NCI-H1417 treated with DMSO at 0.1 percent for 48 hours (cell line): ENCODE data around the gene RFX2.
"Not testable (repeated sequence)": the region's sequence is repeated elsewhere in the genome, so short reads cannot be mapped to it uniquely, and the experiment has no call there.

Source experiments
- DNase-seq: peaks from one replicate; lab custom pipeline; 2025; lab: John Stamatoyannopoulos, UW

Gene RFX2

DNA sequence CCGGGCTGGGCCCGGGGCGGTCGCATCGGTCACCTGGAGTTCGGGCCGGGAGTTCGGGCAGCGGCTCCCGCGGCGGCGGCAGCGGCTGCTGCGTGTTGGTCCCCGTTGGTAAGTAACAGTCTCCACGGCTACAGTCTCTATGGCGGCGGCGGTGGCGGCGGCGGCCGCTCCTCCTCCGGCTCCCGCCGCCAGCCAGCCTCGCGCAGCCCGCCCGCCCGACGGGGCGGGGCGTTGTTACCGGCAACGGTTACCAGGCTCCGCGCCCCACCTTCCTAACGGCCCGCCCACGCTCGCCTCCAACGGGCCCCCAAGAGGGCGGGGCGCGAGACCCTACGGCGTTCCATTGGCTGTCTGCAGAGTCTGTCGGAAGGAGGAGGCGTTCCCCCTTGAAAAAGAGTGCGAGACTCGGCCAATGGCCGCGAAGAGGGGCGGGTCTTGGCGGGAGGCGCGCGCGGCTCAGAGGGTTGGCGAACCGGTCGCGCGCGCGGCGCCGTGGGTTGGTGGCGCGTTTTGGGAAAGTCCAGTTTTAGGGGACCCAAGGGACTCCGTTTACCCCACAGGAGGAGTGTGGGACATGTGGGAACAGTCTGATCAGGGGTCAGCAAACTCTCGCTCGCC is at the start of gene RFX2:
RFX2 (minus strand) TSS at position 141 of the 618 bp plus-strand sequence. CDS start 63,004 bp downstream, outside the sequence.
- peak; percentile 99 for DNase-seq

DNA sequence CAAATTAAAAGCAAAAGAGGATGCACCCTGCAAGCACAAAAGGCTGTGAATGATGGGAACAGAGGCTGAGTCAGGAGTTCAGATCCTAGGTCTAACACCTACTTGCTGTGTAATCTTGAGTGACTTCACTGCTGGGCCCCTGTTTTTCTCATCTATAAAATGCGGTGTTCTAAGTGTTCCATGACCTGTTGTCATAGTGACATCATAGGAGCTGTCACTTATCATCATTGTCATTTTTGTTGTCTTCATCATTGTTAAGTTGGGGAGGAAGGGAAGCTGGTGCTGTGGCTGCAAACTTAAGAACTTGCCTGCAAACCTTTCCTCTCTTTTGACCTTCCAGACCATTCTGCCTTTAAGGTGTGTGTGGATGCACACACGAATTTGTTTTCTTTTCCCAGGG is 45.7 kb upstream of the RFX2 start:
- no peak for DNase-seq

DNA sequence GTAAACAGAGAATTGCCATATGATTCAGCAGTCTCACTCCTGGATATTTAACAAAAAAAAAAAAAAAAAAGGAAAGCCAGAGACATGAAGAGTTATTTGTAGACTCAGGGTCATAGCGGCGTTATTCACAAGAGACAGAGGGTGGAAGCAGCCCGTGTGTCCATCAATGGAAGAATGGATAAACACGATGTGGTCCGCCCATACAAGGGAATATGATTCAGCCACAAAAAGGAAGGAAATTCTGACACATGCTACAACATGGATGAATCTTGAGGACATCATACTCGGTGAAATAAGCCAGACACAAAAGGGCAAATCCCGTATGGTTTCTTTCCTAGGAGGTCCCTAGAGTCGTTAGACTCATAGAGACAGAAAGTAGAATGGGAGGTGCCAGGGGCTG is 40.0 kb upstream of the RFX2 start:
- DNase-seq: no peak

DNA sequence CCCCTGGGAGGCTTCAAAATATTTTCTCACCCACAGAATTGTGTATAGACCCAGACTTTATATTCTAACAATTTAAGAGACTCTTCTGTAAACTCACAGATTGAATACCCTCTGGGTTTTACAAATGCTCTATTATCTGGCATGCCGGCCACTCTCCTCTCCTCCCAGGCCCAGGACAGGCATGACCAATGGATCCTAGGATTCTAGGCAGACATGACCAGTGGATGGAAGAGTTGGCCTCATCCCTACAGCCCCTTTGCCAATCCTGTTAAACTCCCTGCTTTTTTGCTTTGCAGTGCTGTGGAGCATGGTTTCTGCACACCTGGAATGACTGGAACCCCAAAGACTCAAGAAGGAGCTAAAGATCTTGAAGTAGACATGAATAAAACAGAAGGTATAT is 30.9 kb upstream of the RFX2 start:
- DNase-seq: no peak

DNA sequence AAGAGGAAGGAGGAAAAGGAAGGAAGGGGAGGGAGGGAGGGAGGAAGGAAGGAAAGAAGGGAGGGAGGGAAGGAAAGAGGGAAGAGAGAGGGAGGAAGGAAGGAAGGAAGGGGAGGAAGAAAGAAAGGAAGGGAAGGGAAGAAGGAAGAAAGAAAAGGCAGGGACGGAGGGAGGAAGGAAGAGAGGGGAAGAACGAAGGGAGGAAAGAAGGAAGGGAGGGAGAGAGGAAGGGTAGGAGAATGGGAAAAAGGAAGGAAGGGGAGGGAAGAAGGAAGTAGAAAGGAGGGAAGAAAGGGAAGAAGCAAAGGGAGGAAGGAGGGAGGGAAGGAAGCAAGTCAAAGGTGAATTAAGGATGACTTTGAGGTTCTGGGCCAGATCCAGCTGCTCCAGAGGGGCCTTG is 28.2 kb upstream of the RFX2 start:
- no peak for DNase-seq

DNA sequence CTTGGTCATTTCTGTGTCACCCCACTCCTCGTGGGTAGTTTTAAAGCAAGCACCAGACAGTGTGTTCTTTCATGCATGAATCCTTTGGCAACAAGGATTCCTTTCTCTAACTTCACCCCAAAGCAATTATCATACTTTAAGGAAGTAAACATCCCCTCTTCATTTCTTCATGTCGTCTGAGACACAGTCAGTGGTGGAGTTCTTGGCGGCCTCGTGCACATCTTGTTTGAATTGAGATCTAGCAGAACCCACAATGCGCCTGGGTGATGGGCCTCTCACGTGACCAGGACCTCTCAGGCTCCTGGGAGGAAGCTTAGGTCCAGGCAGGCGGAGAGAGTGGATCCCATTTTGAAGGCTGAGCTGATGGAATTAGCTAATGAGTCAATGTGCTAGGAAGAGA is 27.8 kb upstream of the RFX2 start:
- no peak for DNase-seq

DNA sequence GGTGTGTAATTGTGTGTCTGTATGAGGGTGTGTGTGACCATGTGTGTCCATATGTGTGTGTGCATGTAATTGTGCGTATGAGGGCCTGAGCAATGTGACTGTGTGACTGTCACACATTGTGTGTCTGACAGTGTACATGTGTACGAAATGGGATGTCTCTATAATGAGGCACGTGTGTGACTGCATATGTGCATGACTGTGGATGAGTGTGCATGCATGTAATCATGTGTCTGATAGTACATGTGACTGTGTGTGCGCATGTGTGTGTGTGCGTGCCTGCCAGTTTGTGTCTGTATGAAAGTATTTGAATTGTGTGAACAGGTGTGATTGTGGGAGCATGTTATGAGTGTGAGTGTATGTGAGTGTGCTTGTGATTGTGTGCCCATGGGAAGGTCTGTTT is 22.9 kb upstream of the RFX2 start:
- DNase-seq: no peak

DNA sequence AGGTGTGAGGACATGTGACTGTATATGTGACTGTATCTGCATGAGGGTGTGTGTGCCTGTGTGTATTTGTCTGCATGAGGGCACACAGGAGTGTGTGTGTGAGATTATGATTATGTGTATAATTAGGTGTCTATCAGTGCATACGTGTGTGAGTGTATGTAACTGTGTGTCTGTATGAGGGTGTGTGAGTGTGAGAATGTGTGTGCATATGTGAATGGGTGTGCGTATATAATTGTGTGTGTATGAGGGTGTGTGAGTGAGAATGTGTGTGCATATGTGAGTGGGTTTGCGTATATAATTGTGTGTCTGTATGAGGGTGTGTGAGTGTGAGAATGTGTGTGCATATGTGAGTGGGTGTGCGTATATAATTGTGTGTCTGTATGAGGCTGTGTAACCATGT is 22.2 kb upstream of the RFX2 start:
- no peak for DNase-seq

DNA sequence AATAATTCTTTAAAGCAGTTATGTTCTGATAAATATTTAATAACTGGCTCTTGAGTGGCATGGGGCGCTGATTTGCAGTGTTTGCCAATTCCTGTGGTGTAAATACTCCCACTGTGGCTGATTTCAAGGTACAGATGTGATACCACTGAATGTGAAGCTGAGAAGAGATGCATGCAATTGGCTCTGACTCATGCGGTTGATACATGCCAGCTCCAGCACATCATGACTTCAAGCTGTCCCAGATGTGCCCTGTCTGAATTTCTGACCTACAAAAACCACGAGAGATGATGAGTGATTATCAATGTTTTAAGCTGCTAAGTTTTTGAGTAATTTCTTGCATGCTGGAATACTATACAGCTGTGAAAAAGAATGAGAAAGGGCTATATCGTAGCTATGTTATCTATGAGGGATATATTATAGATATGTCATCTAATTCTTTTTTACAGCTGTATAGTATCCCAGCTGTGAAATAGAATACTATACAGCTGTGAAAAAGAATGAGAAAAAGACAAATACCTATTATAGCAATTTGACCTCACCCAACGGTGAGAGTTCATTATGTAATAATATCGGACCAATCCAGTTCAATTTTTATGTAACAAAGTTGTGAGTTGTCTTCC is 17.5 kb upstream of the RFX2 start:
- DNase-seq: no peak

DNA sequence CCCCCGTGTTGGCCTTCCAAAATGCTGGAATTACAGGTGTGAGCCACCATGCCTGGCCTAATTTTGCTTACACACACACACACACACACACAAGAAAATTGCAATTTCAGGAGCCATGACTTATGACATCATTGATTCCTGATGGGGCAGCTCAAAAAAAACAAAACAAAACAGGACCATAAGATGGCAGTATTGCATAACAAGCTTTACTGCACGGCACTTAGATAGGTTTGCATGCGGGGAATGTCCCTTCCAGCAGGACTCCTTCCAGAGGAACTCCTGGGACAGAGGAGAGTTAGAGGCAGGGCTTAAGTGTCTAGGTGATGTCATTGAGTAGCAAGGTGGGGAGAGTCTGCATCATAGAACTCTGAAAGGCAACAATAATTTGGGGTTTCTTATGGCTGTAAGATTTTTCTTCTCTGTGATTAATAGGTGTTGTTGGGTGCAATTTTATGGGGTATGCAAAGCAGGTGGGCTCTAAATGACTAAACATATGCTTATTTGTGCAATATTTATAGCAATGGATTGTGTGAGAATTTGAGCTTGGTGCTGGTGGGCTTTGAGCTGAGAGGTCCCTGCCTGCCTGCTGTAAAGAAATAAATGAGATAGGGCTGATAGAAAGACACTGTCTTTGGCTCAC is 16.2 kb upstream of the RFX2 start:
- peak; percentile 4 for DNase-seq

DNA sequence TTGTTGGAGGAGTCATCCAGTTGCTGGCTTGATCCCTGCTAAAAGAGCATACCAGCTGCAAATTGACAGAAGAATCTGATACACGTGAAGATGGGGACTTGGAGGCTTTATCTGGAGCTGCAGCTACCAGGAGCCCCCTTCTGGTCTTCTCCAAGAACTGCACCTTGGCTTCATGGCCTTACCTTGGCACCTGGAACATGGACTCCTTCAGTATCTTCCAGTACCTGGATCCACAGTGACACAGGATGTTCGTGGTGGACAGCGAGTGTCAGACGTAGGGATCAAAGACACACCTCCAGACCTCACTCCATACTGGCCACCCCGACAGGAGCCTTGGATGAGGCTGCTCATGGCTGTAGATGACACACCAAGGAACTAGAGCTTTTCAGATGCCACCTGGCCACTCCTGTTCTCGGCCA is 15.3 kb upstream of the RFX2 start:
- DNase-seq: peak; percentile 18

DNA sequence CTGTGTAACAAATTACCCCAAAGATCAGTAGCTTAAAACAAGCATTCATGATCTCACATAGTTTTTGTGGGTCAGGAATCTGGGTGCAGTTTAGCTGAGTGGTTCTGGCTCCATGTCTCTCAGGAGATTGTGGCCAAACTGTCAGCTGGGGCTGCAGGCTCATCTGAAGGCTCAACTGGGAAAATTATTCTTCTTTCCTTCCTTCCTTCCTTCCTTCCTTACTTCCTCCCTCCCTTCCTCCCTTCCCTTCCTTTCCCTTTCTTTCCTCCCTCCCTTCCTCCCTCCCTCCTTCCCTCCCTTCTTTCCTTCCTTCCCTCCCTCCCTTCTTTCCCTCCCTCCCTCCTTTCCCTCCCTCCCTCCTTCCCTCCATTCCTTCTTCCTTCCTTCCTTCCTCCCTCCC is 8.7 kb upstream of the RFX2 start:
- no peak for DNase-seq

DNA sequence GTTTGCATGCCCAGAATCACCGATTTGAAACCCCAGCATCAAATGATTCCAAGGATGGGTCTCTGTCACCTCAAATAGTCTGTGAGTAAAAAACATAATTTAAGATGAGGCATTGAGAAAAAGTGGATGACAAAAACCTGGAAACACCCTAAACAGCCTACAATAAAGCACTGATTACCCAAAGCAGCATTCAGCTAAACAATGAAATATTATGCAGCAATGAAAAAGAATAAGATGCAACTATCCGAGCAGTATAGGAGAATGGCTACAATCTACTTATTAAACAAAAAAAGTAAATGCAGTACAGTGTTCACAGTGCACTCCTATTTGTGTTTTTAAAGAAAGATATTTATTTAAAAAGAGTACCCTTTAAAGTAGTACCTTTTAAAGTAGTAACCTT is 7.7 kb upstream of the RFX2 start:
- DNase-seq: no peak

DNA sequence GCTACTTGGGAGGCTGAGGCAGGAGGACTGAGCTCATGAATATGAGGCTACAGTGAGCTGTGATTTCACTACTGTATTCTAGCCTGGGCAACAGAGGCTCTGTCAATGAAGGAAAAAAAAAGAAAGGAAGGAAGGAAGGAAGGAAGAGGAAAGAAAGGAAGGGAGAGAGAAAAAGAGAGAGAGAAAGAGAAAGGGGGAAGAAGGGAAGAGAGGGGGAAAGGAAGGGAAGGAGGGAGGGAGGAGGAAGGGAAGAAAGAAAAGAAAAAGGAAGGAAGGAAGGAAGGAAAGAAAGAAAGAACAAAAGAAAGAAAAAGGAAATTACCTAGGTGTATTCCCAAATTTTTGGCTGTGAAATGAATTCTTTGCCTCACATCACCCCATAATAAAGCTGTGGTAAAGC is 7.2 kb upstream of the RFX2 start:
- DNase-seq: no peak

DNA sequence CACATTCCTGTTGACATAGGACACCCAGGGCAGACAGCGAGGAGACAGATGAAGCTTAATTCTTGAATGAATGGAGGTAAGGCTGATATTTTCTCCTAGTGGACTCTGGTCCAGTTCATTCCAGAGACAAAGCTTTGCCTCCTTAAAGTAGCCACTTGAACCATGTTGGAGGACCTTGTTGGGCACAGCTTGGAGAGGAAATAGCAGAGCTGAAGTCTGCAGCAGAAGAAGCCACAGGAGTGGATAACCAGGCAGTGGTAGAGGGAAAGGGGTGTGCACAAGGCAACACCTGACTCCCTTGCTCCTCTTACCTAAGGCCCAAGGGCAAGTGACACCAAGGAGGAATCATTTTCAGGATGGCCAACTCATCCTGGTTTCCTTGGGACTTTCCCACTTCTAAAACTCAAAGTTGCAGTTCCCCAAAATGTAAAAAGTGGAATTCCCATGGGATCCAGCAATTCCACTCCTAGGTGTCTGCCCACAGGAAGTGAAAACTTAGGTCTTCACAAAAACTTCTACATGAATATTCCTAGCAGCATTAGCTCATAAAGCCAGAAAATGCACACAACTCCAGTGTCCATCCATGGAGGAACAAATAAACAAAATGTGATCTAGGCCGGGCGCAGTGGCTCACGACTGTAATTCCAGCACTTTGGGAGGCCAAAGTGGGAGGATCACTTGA is 6.6 kb upstream of the RFX2 start:
- DNase-seq: no peak

DNA sequence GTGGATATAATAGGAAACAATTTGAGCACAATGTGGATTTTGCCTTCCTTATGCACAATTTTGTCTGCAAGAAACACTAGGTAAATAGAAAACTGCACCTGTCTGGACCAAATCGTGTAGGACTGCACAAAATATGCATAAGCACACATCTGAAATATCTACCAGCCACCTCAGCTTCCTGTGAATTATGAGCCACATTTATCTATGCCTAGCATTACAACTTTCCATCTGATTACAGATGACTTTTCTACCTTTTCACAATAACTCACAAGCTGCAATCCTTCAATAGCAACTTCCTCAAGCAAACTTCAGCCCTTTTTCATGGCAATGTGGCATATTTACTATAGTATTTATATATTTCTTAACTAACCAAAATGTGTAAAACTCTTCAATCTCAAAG is 5.7 kb upstream of the RFX2 start:
- DNase-seq: no peak

DNA sequence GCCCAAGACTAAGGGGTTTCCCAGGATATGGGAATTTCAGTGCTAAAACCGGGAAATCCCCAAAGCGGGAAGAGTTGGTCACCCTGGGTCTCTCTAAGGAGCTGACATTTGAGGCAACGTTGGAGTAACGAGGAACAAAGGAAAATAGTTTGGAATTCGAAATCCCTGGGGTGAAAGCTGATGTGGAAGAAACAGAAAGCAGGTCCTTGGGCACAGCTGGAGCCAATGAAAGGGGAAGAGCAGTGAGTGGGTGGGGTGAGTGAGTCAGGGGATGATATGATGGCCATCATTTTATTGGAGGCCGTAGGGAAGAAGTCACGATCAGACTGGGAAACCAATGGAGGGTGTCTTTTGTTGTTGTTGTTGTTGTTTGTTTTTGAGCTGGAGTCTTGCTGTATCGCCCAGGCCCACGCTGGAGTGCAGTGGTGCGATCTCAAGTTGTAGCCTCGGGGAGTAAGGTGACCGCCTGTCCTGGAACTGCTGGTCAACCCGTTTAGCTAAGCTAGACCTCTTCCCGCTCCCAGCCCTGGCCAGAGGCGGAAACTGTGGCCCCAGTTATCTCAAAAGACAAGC is 3.4 kb upstream of the RFX2 start:
- no peak for DNase-seq

DNA sequence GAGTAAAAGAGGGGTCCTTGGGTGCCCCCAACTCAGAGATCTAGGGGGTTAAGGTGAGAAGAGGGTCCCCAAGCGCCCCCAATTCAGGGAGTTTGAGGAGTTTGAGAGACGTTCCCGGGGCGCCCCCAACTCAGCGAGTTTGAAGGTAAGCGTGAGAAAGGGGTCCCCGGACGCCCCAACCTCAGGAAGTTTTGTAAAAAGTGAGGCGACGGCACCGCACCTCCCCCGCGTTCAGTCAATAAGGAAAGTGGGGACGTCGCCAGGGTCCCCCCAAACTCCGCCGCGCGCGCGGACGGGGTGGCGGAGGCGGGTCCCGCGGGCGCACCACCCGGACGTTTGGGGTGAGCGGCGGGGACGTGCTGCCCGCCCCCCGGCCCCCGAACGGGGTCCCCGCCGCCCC is 353 bp downstream of the RFX2 start:
- no peak for DNase-seq

DNA sequence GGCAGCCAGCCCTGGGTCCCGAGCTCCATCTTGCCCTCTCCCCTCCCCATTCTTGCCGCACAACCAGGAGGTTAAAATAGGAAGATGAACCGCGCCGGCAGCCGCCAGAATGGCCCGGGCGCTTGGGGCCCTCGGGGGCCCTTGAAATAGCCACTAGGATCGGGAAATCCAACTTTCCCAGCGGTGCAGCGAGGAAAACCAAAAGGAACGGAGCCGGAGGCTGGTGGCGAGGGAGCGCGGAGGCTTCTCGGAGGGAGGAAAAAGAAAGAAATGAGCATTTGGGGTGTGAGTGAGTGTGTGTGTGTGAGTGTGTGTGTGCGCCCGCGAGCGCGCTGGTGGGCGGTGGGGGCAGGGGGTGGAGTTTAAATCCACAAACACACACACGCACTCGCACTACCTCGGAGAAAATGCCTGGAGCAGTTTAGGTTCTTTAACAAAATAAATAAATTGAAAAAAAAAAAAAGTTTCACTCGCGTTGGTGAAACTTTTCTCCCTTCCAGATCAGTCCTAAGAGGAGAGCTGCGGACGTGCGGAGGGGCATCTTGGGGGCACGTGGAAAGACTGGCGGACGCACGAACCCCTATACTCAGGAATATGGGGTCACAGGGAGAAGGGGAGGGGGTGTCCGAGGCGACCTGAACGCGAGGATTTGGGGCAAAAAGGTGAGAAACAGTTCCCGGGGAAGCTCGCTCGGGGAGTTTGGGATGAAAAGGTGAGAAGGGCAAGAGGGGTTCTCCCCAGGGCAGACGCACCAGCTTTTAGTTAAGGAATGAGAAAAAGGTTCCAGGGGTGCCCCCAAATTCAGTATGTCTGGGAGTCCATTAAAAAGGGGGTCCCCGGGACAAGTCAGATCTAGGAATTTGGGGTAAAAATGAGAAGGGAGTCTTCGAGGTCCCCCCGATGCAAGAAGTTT is 1.3 kb downstream of the RFX2 start:
- DNase-seq: peak; percentile 5

DNA sequence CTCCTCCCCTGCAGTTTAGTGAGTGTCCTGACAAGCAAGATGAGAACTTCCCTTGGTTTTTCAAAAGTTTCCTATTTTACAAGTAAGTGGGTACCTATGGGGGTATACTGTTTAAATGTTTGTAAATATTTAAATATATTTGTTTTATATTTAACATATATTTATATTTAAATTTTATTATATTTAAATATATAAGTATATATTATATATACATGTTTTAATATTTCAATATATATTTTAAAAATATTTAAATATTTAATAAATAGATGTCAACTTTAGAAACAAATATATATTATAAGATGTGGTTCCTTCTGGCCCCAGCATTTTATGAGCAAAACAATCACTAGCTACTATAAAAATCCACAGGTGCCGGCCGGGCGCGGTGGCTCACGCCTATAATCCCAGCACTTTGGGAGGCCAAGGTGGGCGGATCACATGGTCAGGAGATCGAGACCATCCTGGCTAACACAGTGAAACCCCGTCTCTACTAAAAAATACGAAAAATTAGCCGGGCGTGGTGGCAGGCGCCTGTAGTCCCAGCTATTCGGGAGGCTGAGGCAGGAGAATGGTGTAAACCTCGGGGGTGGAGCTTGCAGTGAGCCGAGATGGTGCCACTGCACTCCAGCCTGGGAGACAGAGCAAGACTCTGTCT is 3.5 kb downstream of the RFX2 start:
- DNase-seq: not testable (repeated sequence)

DNA sequence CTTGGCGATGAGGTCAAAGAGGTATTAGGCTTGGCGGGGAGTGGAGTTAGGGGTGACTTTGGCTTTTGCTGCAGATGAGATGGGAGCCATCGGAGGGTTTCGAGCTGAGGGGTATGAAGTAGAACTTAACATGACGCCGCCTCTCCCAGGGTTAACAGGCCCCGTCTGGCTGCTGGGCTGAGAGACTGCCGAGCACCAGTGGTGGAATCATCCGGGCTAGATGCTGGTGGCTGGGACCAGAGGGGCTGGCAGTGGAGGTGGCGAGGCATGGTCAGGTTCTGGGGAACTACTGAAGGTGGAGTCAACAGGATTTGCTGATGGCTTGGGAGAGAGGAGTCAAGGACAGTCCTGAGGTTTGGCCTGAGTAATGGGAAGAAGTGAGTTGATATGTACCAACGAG is 4.9 kb downstream of the RFX2 start:
- no peak for DNase-seq
